Testis (tissue), 3 donors: ENCODE data around the gene COX14. TPM values are rescaled to one million over a fixed set of nuclear protein-coding genes. Genes with fewer than 3 reads are reported as not detected.

Experiments
- DNase-seq: peaks from one replicate; pipeline ENCODE4 v3.0.0-alpha.2; 2019
- H3K27ac ChIP-seq, 2 donors: fragments of 200-600 bp; sonication (generic); one replicate each; pipeline ENCODE4 v1.5.1; 2019
- H3K27me3 ChIP-seq: fragments of 200-600 bp; sonication (generic); one replicate; pipeline ENCODE4 v1.5.1; 2019
- H3K36me3 ChIP-seq: fragments of 200-600 bp; sonication (generic); one replicate; pipeline ENCODE4 v1.5.1; 2017; ENCODE audit warnings: low read depth; ENCODE audit errors: missing control alignments
- H3K4me1 ChIP-seq: fragments of 200-600 bp; sonication (generic); one replicate; pipeline ENCODE4 v1.5.1; 2019
- H3K4me3 ChIP-seq, 2 donors: fragments of 200-600 bp; sonication (generic); one replicate each; pipeline ENCODE4 v1.5.1; 2017 to 2019
- H3K9me3 ChIP-seq: fragments of 200-600 bp; sonication (generic); one replicate; pipeline ENCODE4 v1.5.1; 2017
- CTCF ChIP-seq, 3 experiments: fragments of 450-650 bp in 2 of 3; fragments of 200-600 bp in 1 of 3; sonication (generic) in 1 of 3; IDR thresholded peaks; one replicate each; pipeline ENCODE4 v1.5.1; 2016 to 2019; ENCODE audit warnings: antibody characterized with exemption in 3 of 3, mild to moderate bottlenecking in 2 of 3, moderate library complexity in 1 of 3
- POLR2A ChIP-seq: fragments of 450-650 bp; IDR thresholded peaks from one replicate; pipeline ENCODE4 v1.6.1; 2017; ENCODE audit warnings: antibody characterized with exemption, mild to moderate bottlenecking, moderate library complexity
- WGBS, 2 donors: methylation state at CpG; one replicate each; pipeline ENCODE4 v1.1.5; 2018; 5-methylcytosine and 5-hydroxymethylcytosine counted together
- intact Hi-C: fragments of 100-400 bp; cut with DNase I; formaldehyde crosslinking; loops from one replicate; pipeline ENCODE4 v1.15.1; 2023; ENCODE audit warnings: low total_unique reads
- polyA plus RNA-seq: library from polyadenylated mRNA; stranded (reverse); fragments of 350-450 nt; fragmentation: Illumina TruSeq; extraction: RNeasy Lipid Tissue Mini Kit (QIAGEN cat#74804); gene quantifications from one replicate; pipeline ENCODE4 v1.2.3, GENCODE V29; 2014; ENCODE audit warnings: low read depth, low replicate concordance; ENCODE audit not compliant: insufficient read depth
- total RNA-seq, 2 donors: library from RNA; depleted of rRNA; stranded (reverse); fragments of >200 nt; gene quantifications; one replicate each; pipeline ENCODE4 v1.2.3, GENCODE V29; 2016

COX14 gene
- total and polyA plus RNA-seq, 3 donors from 2014 or later, result 38.7 to 54.9 (median 50.2) TPM

DNA sequence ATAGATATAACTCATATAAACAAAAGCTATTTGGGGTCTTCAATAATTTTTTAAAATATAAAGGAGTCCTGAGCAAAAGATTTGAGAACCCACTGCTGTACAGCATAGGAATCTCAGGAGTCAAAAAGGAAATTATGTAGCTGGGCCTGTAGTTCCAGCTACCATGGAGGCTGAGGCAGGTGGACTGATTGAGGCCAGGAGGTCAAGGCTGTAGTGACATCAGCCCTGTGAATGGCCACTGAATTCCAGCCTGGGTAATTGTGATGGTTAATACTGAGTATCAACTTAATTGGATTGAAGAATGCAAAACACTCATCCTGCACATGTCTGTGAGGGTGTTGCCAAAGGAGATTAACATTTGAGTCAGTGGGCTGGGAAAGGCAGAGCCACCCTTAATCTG lies 44.6 kb downstream of the COX14 start:
- Histone ChIP-seq H3K4me1 (no peaks in the 10 kb centered on the region), H3K36me3 (no peaks in the 10 kb centered on the region), H3K27me3 (no peaks in the 10 kb centered on the region), H3K27ac (no peak overlapping the region), H3K9me3 (no peaks in the 10 kb centered on the region), H3K4me3 (no peak overlapping the region)
- no peak for TF ChIP-seq CTCF (IDR thresholded peaks at IDR 0.05)
- TF ChIP-seq POLR2A, result no peak
- intact Hi-C loops, result no loop called here
- DNase-seq, result no peak

GRCh38 chr12:50157259-50157658 lies 45.2 kb downstream of the COX14 start:
- H3K4me3 ChIP-seq, result no peak overlapping the region
- no peak for DNase-seq
- no peaks in the 10 kb centered on the region for H3K9me3 ChIP-seq
- intact Hi-C loops, result no loop called here
- no peak overlapping the region for H3K27ac ChIP-seq
- H3K27me3 ChIP-seq, result no peaks in the 10 kb centered on the region
- TF ChIP-seq CTCF (IDR thresholded peaks at IDR 0.05) (no peak), POLR2A (no peak)
- no peaks in the 10 kb centered on the region for H3K4me1 ChIP-seq
- H3K36me3 ChIP-seq, result no peaks in the 10 kb centered on the region
- 89 to 94% methylated on average over 2 of the region's 2 CpGs for WGBS, 2 donors

GRCh38 chr12:50160643-50161042 lies 48.6 kb downstream of the COX14 start:
- TF ChIP-seq CTCF (IDR thresholded peaks at IDR 0.05), result no peak
- no peak for TF ChIP-seq POLR2A
- intact Hi-C loops, result no loop called here

DNA sequence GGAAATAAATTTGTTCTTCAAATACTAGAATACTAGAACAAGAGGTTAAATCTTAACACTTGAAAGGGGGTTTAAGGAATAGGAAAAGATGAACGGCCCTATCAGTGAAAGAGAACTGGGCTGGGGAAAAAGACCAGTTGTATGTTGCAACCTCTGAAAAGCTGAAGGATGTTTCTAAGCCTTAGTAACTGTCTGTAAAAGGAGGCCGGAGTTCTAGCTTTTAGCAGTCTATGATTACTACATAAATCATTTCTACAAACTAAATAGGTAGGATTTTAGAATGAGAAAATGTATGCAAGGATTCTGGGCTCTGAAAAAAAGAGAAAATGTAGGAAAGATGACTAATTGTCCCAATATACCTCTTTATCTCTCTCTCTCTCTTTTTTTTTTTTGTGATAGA lies 50.2 kb downstream of the COX14 start:
- Histone ChIP-seq H3K27me3 (no peaks in the 10 kb centered on the region), H3K4me3 (no peak overlapping the region), H3K9me3 (no peaks in the 10 kb centered on the region), H3K36me3 (no peaks in the 10 kb centered on the region), H3K4me1 (peaks cover 3% of the 10 kb centered on the region), H3K27ac (no peak overlapping the region)
- TF ChIP-seq CTCF (IDR thresholded peaks at IDR 0.05), result no peak
- WGBS, 2 donors, result 80 to 86% methylated on average over 2 of the region's 2 CpGs
- intact Hi-C loops, result no loop called here
- DNase-seq, result no peak

More at GRCh38 chr12:50160643-50161042, 48.6 kb downstream of the COX14 start:
- Histone ChIP-seq H3K4me1 (no peaks in the 10 kb centered on the region), H3K9me3 (no peaks in the 10 kb centered on the region), H3K4me3 (no peak overlapping the region), H3K27me3 (no peaks in the 10 kb centered on the region), H3K27ac (no peak overlapping the region), H3K36me3 (no peaks in the 10 kb centered on the region)
- DNase-seq, result no peak

DNA sequence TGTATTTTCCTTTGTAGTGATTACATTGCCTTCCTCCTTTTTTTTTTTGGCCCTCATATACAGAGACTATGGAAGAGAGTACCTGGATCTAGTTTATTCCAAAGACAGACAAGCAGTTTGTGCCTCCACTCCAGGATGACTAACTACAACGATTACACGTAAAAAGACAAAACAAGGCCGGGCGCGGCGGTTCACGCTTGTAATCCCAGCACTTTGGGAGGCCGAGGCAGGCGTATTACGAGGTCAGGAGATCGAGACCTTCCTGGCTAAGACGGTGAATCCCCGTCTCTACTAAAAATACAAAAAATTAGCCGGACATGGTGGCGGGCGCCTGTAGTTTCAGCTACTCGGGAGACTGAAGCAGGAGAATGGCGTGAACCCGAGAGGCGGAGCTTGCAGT lies 52.9 kb downstream of the COX14 start:
- Histone ChIP-seq H3K9me3 (no peaks in the 10 kb centered on the region), H3K36me3 (no peaks in the 10 kb centered on the region), H3K4me1 (peaks cover 9% of the 10 kb centered on the region), H3K4me3 (no peak overlapping the region), H3K27me3 (no peaks in the 10 kb centered on the region), H3K27ac (no peak overlapping the region)
- no peak for DNase-seq
- TF ChIP-seq CTCF (IDR thresholded peaks at IDR 0.05) (no peak), POLR2A (no peak)
- intact Hi-C loops, result no loop called here
- WGBS, 2 donors, result 60 to 72% methylated on average over 20 of the region's 20 CpGs
